MV-4-11 (cell line): Measurements from ENCODE around the gene VPS8.
"Not testable (repeated sequence)": the region's sequence is repeated elsewhere in the genome, so short reads cannot be mapped to it uniquely, and the experiment has no call there.

Experiments
- DNase-seq: peaks from one replicate; lab custom pipeline; 2025; lab: John Stamatoyannopoulos, UW

The VPS8 gene

DNA sequence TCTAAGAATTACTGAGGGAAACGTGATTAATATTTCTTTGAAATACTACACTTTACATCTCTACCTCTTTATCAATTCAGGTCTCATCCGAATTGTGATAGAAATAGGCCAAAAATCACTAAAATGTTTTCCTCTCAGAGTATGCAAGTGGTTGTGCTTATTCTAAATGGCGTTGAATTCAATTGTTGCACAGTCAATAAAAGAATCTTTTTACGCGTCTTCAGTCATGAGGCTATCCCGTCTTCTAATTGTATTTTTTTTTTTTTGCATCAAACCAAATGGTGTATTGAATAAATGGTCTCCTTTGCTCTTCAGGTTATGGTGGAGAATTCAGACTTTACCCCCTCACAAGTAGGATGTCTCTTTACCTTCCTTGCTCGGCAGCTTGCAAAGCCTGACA lies 112.6 kb downstream of the VPS8 start:
- DNase-seq: no peak

- no peak for DNase-seq
Observed at GRCh38 chr3:184927796-184928315, 115.9 kb downstream of the VPS8 start.

- no peak for DNase-seq
Observed at GRCh38 chr3:184932777-184933176, 120.8 kb downstream of the VPS8 start.

DNA sequence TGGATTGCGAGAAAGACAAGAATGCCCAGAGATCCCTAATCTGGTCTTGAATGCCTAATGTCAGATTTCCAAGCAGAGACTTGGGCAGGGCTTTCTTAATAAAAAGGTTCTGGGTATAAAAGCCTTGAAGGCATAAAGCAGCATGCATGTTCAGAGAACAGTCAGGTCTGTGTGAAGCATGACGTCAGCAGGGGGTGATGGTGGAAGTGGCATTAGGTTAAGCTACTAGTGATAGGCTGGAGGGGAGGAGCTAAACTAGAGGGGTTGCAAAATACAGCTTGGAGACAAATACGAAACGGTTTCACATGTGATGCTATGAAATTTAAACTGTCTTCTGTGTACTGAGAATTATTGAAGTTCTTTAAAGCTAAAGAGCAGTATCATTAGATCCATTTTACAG lies 125.6 kb downstream of the VPS8 start:
- peak; percentile 58 for DNase-seq

DNA sequence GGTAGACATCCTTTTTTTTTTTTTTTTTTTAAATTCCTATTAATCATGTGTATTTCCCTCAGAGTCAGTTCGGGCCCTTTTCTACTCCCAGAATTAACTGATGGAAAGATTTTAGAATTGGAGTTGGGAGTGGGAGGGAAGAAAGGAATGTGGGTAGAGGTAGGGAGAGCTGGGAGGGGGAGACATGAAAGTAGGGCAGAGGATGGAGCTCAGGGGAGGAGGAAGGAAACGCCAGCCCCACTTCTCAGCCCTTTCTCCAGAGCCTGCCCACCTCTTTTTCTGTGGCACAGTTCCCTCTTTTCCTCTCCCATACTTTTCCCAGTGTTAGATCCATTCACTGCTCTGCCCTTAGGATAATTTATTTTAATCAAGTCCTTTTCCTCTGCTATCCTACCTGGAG lies 129.4 kb downstream of the VPS8 start:
- DNase-seq: no peak

- peak; percentile 5 for DNase-seq
Observed at GRCh38 chr3:184942735-184943134, 130.8 kb downstream of the VPS8 start.

DNA sequence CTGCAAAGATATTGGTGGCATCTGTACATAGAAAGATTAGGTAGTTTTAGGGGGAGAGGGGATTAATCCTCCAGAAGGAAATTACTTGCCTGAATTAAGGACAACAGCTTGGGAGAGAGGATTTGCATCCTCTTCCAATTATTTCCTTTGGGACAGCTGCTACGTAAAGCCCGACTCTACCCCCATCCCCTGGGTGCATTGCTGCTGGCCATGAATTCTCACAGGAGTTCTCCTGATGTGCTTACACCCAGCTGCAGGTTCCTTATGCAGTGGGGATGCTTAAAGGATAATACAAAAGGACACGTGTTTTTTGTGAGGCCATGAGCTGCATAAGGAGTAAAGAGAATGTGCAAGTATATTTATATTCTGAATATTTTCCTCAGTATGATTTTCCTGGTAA lies 132.3 kb downstream of the VPS8 start:
- no peak for DNase-seq

- no peak for DNase-seq
Observed at GRCh38 chr3:184945886-184946625, 134.1 kb downstream of the VPS8 start.

DNA sequence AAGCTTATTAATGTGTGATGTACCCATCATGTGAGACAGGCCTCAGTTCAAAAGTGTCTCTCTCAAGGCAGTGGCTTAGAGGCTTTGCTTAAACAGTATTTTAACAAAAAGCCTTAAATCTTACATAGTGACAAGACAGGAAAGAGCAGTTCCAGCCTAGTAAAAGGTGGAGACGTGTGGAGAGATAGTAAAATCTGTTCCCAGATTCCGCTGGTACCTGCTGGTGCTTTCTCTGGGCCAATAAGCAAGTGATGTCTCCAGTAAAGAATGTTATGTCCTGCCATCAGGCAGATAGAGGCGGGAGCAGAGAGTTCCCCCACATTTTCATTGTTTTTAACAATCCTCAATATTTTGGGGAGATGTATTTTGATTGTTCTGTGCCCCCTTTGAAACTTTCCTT lies 135.0 kb downstream of the VPS8 start:
- DNase-seq: no peak

DNA sequence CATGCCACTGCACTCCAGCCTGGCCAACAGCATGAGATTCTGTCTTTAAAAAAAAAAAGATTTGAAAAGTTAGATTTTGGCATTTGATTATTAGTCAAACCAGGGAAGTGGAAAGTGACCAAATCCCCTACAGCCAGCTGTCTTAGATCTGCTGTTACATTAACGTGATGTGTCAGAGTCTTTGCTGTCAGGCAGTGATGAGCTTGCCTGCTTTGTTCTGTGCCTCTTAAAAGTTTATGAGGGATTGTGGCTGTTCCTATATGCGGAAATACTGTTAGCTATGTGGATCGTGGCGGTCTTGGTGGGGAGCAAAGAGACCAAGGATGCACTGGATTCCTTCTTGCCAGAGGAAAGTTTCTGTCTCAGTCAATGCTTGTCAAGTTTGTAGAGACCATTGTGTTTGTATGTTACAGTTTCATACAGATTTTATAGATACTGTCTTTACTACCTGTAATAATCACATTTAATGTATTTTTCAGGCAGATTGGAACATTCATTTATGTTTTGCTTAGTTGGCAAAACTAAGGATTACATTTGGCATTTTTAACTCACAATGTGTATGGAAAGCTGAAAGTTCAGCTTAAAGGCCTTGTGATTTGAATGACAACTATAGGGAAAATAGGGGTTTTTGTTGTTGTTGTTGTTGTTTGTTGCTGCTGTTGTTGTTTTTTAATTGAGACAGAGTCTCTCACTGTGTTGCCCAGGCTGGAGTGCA lies 137.4 kb downstream of the VPS8 start:
- no peak for DNase-seq

GRCh38 chr3:184950816-184951215 lies 138.8 kb downstream of the VPS8 start:
- DNase-seq: not testable (repeated sequence)

DNA sequence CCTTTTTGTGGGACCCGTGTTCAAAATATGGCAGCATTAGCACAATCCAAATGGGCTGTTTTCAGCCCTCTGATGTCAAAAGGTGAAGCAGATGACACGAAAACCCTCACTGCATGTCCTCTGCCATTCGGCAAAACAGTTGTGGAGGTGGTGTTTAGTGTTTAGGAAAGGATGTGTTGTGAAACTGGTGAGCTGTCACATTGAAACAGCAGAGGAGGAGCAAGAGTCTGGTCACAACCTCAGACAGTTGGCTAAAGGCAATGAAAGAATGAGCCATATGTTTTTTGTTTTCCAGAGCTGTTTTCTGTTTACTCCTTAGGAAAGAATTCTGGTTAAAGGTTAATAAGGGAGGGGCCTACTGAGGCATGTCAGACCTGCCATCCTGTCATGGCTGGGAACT lies 140.7 kb downstream of the VPS8 start:
- DNase-seq: peak; percentile 4

- DNase-seq: no peak
Observed at GRCh38 chr3:184953401-184953800, 141.4 kb downstream of the VPS8 start.

DNA sequence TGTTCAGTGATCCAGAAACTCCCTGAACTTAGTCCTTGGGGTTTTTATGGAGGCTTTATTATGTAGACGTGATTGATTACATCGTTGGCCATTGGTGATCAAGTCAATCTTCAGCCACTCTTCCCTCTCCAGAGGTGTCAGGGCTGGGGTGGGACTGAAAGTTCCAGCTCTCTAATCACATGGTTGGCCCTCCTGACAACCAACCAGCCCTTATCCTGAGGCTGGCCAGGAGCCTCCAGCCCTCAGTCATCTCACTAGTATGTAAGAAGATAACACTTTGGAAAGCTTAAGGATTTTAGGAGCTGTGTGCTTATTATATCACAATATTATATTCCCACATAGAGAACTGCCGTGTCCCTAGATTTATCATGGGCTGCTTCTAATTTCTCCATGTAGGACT lies 142.3 kb downstream of the VPS8 start:
- no peak for DNase-seq

- DNase-seq: not testable (repeated sequence)
Observed at GRCh38 chr3:184954851-184955250, 142.9 kb downstream of the VPS8 start.

- no peak for DNase-seq
Observed at GRCh38 chr3:184965639-184966430, 153.9 kb downstream of the VPS8 start.

DNA sequence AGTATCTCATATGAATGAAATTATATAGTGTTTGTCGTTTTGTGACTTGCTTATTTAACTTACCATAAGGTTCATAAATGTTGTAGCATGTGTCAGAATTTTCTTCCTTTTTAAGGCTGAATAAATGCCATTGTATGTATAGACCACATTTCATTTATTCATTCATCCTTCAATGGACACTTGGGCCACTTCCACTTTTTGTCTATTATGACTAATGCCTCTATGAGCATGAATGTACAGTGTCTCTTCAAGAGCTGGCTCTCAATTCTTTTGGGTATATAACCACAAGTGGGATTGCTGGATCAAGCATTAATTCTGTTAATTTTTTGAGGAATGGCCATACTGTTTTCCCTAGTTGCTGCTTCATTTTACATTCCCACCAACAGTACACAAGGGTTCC lies 156.1 kb downstream of the VPS8 start:
- peak; percentile 10 for DNase-seq

- DNase-seq: no peak
Observed at GRCh38 chr3:184970186-184970585, 158.2 kb downstream of the VPS8 start.

DNA sequence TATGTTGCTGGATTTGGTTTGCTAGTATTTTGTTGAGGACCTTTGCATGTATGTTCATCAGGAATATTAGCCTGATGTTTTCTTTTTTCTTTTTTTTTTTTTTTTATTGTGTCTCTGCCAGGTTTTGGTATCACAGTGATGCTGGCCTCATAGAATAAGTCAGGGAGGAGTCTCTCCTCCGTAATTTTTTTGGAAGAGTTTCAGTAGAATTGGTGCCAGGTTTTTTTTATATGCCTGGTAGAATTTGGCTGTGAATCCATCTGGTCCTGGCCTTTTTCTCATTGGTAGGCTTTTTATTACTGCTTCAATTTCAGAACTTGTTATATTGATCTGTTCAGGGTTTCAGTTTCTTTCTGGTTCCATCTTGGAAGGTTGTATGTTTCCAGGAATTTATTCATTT lies 165.8 kb downstream of the VPS8 start:
- no peak for DNase-seq

- DNase-seq: no peak
Observed at GRCh38 chr3:184981071-184981470, 169.1 kb downstream of the VPS8 start.

DNA sequence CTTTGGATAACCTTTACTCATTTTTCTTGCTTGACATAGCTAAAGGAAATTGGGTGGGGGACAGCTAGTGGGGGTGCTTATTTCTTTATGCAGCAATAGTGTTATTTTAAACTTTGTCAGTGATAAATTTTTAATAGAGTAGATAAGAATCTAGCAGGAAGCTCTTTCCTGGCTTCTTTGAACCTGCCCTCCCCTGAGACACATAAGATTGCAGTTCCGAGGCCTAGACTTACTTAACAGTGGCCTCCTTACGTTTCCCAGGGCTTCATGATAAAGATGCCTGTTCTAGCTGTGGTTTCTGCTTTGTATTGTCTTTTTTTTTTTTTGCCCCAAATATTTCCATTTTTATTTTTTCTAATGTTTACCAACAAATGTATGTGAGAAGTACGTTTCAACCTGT lies 170.1 kb downstream of the VPS8 start:
- DNase-seq: no peak

DNA sequence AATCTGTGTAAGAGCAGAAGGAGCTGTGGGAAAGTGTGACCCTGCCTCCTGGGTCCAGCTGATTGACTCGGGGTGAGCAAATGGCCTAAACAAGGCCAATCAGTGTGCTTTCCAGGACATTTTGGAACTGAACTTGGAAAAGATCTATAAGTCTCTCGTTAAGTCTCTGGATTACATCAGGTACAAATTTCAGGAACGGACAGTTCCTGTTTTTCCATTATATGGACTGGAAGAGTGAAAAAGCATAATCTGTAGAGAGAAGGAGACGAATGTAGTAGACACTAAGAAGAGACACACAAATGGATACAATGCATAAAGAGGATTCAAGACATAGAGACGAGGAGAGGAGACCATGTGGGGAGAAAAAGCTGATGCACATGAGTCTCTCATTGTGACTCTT lies 173.6 kb downstream of the VPS8 start:
- no peak for DNase-seq
